ENCODE results near the gene NUDT19.
"Not testable (repeated sequence)": the region's sequence is repeated elsewhere in the genome, so short reads cannot be mapped to it uniquely, and the experiment has no call there.

NUDT19 gene

DNA sequence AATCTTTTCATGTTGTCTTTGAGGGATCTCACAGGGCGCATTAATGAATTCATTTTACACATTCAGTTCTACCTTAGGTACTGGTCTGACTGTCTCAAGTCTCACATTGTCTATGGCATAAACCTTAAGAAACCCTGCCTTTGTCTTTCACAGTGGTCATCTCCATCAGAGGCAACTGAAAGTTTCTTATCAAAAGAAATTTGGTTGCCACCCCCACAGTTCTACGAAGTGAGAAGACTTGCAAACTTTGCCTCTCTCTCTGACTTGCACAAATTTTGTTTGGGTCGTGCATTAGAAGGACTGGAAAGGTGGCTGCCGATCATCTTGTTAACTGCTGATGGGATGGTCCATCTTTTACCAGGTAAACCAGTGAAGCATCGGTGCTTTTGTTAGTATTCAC lies 17.4 kb downstream of the NUDT19 start:
- Histone ChIP-seq H2AFZ (ENCODE audit: low read length) (no peak overlapping the region), H3K4me2 (ENCODE audit: low read length) (no peak overlapping the region), H3K79me2 (ENCODE audit: insufficient read depth, low read length) (no peaks in the 10 kb centered on the region), H3K9me2 (ENCODE audit: low read depth, low read length) (no peaks in the 10 kb centered on the region), H3K36me3 (ENCODE audit: insufficient read depth, low read length) (peaks cover 85% of the 10 kb centered on the region), H4K20me1 (ENCODE audit: insufficient read depth, low read length) (no peaks in the 10 kb centered on the region), H3K27ac (ENCODE audit: low read depth, low read length, poor library complexity, severe bottlenecking) (no peak overlapping the region), H3K4me3 (ENCODE audit: low read depth, low read length, poor library complexity, severe bottlenecking) (no peak overlapping the region), H3F3A (ENCODE audit: insufficient read depth, low read length) (no peaks in the 10 kb centered on the region), H3K27me3 (ENCODE audit: insufficient read depth, low read length) (no peaks in the 10 kb centered on the region), H3K9ac (ENCODE audit: low read length) (no peak overlapping the region), H3K9me3 (ENCODE audit: low read length) (peaks cover 3% of the 10 kb centered on the region; the same call in 1 of the 2 replicates), H3K4me1 (ENCODE audit: insufficient read depth, low read length, severe bottlenecking) (no peaks in the 10 kb centered on the region)
- TF ChIP-seq, protein P1, sequence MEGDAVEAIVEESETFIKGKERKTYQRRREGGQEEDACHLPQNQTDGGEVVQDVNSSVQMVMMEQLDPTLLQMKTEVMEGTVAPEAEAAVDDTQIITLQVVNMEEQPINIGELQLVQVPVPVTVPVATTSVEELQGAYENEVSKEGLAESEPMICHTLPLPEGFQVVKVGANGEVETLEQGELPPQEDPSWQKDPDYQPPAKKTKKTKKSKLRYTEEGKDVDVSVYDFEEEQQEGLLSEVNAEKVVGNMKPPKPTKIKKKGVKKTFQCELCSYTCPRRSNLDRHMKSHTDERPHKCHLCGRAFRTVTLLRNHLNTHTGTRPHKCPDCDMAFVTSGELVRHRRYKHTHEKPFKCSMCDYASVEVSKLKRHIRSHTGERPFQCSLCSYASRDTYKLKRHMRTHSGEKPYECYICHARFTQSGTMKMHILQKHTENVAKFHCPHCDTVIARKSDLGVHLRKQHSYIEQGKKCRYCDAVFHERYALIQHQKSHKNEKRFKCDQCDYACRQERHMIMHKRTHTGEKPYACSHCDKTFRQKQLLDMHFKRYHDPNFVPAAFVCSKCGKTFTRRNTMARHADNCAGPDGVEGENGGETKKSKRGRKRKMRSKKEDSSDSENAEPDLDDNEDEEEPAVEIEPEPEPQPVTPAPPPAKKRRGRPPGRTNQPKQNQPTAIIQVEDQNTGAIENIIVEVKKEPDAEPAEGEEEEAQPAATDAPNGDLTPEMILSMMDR (IDR thresholded peaks at IDR 0.05; ENCODE audit: low read length) = no peak
- TF ChIP-seq EZH2 (IDR thresholded peaks at IDR 0.05; ENCODE audit: borderline replicate concordance, low read length) = no peak

DNA sequence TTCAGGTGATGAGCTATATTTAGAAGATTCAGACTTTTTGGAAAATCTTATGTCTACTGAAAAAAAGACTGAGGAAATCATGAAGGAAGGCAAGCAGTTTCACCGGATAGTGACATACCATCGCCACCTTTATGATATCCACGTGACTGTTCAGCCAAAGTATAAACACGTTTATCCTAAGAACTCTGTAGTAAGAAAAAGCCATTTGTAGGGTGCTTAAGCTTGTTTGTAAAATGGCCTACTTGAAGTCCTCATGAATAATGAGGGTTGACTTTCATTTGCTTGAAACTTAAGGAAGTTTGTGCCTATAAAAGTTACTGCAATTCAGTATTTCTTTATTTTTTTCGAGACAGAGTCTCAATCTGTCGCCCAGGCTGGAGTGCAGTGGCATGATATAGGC lies 20.1 kb downstream of the NUDT19 start:
- no peak overlapping the region for H3K9ac ChIP-seq (ENCODE audit: low read length)

DNA sequence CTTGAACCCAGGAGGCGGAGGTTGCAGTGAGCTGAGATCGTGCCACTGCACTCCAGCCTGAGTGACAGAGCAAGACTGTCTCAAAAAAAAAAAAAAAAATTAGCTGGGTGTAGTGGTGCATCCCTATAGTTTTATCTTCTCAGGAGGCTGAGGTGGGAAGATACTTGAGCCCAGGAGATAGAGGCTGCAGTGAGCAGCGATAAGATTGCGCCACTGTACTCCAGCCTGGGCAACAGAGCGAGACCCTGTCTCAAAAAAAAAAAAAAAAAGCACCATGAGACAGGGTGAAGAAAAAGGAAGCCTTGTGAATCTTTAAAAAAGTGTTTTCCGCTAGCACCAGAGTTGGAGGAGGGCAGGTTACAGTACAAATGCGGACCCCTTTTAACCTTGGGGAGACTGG lies 24.6 kb downstream of the NUDT19 start:
- H3K4me1 ChIP-seq (ENCODE audit: insufficient read depth, low read length, severe bottlenecking); H3K9me2 ChIP-seq (ENCODE audit: low read depth, low read length); H3K4me2 ChIP-seq (ENCODE audit: low read length); H3K79me2 ChIP-seq (ENCODE audit: insufficient read depth, low read length); H3F3A ChIP-seq (ENCODE audit: insufficient read depth, low read length); H3K27me3 ChIP-seq (ENCODE audit: insufficient read depth, low read length); H4K20me1 ChIP-seq (ENCODE audit: insufficient read depth, low read length); H3K27ac ChIP-seq (ENCODE audit: low read depth, low read length, poor library complexity, severe bottlenecking); H3K9ac ChIP-seq (ENCODE audit: low read length); H2AFZ ChIP-seq (ENCODE audit: low read length); H3K9me3 ChIP-seq (ENCODE audit: low read length); H3K4me3 ChIP-seq (ENCODE audit: low read depth, low read length, poor library complexity, severe bottlenecking): not testable (repeated sequence)
- peaks cover 36% of the 10 kb centered on the region for H3K36me3 ChIP-seq (ENCODE audit: insufficient read depth, low read length)

More for the DNA sequence above, 20.1 kb downstream of the NUDT19 start:
- Histone ChIP-seq H3K4me1 (ENCODE audit: insufficient read depth, low read length, severe bottlenecking) (no peaks in the 10 kb centered on the region), H2AFZ (ENCODE audit: low read length) (no peak overlapping the region), H3K27me3 (ENCODE audit: insufficient read depth, low read length) (no peaks in the 10 kb centered on the region), H3K27ac (ENCODE audit: low read depth, low read length, poor library complexity, severe bottlenecking) (no peak overlapping the region), H3K9me2 (ENCODE audit: low read depth, low read length) (no peaks in the 10 kb centered on the region), H3K79me2 (ENCODE audit: insufficient read depth, low read length) (no peaks in the 10 kb centered on the region), H4K20me1 (ENCODE audit: insufficient read depth, low read length) (no peaks in the 10 kb centered on the region), H3K4me3 (ENCODE audit: low read depth, low read length, poor library complexity, severe bottlenecking) (no peak overlapping the region), H3K36me3 (ENCODE audit: insufficient read depth, low read length) (peaks cover 71% of the 10 kb centered on the region), H3F3A (ENCODE audit: insufficient read depth, low read length) (no peaks in the 10 kb centered on the region), H3K9me3 (ENCODE audit: low read length) (no peaks in the 10 kb centered on the region), H3K4me2 (ENCODE audit: low read length) (no peak overlapping the region)
- TF ChIP-seq, protein P1 (IDR thresholded peaks at IDR 0.05; ENCODE audit: low read length) = no peak
- TF ChIP-seq EZH2 (IDR thresholded peaks at IDR 0.05; ENCODE audit: borderline replicate concordance, low read length) = no peak

DNA sequence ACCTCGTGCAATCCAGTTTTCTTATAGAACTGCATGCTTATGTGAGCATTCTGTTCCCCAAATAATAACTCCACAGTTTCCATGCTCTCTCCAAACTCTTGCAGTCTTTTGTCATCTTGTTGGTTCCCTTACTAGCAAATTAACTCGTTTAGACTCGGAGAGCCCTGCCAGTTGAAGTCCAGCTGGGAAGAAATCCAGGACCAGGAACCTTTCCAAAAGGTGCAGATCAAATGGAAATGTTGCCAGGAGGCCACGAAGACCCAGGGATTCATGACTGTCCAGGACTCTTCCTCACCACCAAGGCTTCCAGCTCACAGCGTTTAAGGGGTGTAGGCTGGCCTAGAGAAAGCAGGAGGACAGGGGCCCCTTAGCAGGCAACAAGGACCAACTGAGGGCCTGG lies 25.9 kb downstream of the NUDT19 start:
- Histone ChIP-seq H3K9me2 (ENCODE audit: low read depth, low read length) (no peaks in the 10 kb centered on the region), H3K79me2 (ENCODE audit: insufficient read depth, low read length) (no peaks in the 10 kb centered on the region), H3K36me3 (ENCODE audit: insufficient read depth, low read length) (peaks cover 26% of the 10 kb centered on the region), H2AFZ (ENCODE audit: low read length) (no peak overlapping the region), H4K20me1 (ENCODE audit: insufficient read depth, low read length) (no peaks in the 10 kb centered on the region), H3K27me3 (ENCODE audit: insufficient read depth, low read length) (no peaks in the 10 kb centered on the region), H3F3A (ENCODE audit: insufficient read depth, low read length) (no peaks in the 10 kb centered on the region), H3K9me3 (ENCODE audit: low read length) (no peaks in the 10 kb centered on the region), H3K4me2 (ENCODE audit: low read length) (no peak overlapping the region), H3K4me1 (ENCODE audit: insufficient read depth, low read length, severe bottlenecking) (no peaks in the 10 kb centered on the region), H3K9ac (ENCODE audit: low read length) (no peak overlapping the region), H3K27ac (ENCODE audit: low read depth, low read length, poor library complexity, severe bottlenecking) (no peak overlapping the region), H3K4me3 (ENCODE audit: low read depth, low read length, poor library complexity, severe bottlenecking) (no peak overlapping the region)
- TF ChIP-seq, protein P1 (IDR thresholded peaks at IDR 0.05; ENCODE audit: low read length) = no peak
- TF ChIP-seq EZH2 (IDR thresholded peaks at IDR 0.05; ENCODE audit: borderline replicate concordance, low read length) = no peak

Measured in OCI-LY1 (cell line).